HG02759 (cell line): ENCODE data around the gene CDC42BPA.
"Not testable (repeated sequence)": the region's sequence is repeated elsewhere in the genome, so short reads cannot be mapped to it uniquely, and the experiment has no call there.

Experiments
- ATAC-seq: cut with Tn5 transposase; IDR thresholded peaks from one replicate; pipeline ENCODE4 v1.9.1; 2021; ENCODE audit warnings: mild to moderate bottlenecking, moderate library complexity; ENCODE audit not compliant: unreplicated experiment

Gene CDC42BPA

GRCh38 chr1:227140376-227140775 is 177.9 kb downstream of the CDC42BPA start:
- ATAC-seq, result no peak

GRCh38 chr1:227136210-227136820 is 182.0 kb downstream of the CDC42BPA start:
- ATAC-seq, result no peak

GRCh38 chr1:227134686-227135314 is 183.5 kb downstream of the CDC42BPA start:
- ATAC-seq, result no peak

- ATAC-seq, result not testable (repeated sequence)
Measured at GRCh38 chr1:227132695-227133094, 185.6 kb downstream of the CDC42BPA start.

GRCh38 chr1:227131193-227131592 is 187.1 kb downstream of the CDC42BPA start:
- no peak for ATAC-seq

- ATAC-seq, result no peak
Measured at GRCh38 chr1:227127891-227128290, 190.4 kb downstream of the CDC42BPA start.

GRCh38 chr1:227125929-227126545 is 192.3 kb downstream of the CDC42BPA start:
- ATAC-seq, result no peak

- no peak for ATAC-seq
Measured at GRCh38 chr1:227124473-227124872, 193.8 kb downstream of the CDC42BPA start.

- ATAC-seq, result no peak
Measured at GRCh38 chr1:227120826-227121225, 197.5 kb downstream of the CDC42BPA start.

GRCh38 chr1:227112538-227112937 is 205.8 kb downstream of the CDC42BPA start:
- ATAC-seq, result no peak

GRCh38 chr1:227111782-227112181 is 206.5 kb downstream of the CDC42BPA start:
- ATAC-seq, result no peak

- not testable (repeated sequence) for ATAC-seq
Measured at GRCh38 chr1:227105291-227105690, 213.0 kb downstream of the CDC42BPA start.

- no peak for ATAC-seq
Measured at GRCh38 chr1:227102056-227102455, 216.2 kb downstream of the CDC42BPA start.

GRCh38 chr1:227094249-227094966 is 223.9 kb downstream of the CDC42BPA start:
- no peak for ATAC-seq

- no peak for ATAC-seq
Measured at GRCh38 chr1:227093309-227093708, 225.0 kb downstream of the CDC42BPA start.

- ATAC-seq, result no peak
Measured at GRCh38 chr1:227092069-227092468, 226.2 kb downstream of the CDC42BPA start.

GRCh38 chr1:227086636-227087035 is 231.7 kb downstream of the CDC42BPA start:
- no peak for ATAC-seq

GRCh38 chr1:227082999-227083746 is 235.1 kb downstream of the CDC42BPA start:
- ATAC-seq, result no peak

GRCh38 chr1:227077783-227078182 is 240.5 kb downstream of the CDC42BPA start:
- no peak for ATAC-seq

GRCh38 chr1:227073786-227074185 is 244.5 kb downstream of the CDC42BPA start:
- ATAC-seq, result no peak

- ATAC-seq, result no peak
Measured at GRCh38 chr1:227072991-227073390, 245.3 kb downstream of the CDC42BPA start.
